ENCODE data around the gene ASB1. TPM values are rescaled to one million over a fixed set of nuclear protein-coding genes. Genes with fewer than 3 reads are reported as not detected.

Gene ASB1
- total RNA-seq, 1 experiment from 2014 or later = 46.0 TPM

DNA sequence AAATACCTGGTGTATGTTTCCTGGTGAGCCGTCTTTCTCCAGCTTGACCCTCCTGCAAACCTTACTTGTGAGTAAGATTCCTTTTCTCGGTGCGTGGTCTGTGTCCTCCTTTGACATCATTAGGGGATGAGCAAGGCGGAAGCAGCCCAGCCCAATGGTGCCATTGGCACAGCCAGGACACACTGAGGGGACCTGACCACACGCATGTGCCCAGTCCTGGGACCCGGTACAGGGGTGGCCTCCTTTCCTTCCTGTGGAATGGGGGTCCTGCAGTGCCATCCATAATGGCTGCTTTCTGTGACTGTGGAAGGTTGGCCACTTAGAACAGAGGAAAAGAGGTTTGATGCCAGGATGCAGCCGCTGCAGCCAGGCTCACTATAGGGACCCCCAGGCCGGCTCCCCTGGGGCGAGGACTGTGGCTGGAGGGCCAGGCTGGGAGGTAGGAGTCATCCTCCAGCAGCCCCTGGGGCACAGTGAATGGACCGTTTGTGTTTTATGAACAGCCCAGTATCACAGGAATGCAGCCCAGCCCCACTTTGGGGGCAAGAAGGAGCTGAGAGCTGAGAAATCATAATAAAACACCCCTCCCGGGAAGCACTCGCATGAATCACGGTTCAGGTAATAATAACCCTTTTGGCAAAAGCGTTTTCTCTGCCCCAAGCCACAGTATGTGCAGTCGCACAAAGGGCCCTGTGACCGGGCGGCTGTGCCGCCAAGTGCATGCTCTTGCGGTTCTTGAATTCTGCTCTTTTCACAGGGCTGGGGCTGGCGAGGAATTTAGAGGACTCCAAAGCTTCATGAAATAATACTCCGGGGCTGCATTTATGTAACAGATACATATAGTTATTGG lies 73.2 kb downstream of the ASB1 start:
- Histone ChIP-seq H2AFZ (ENCODE audit: low read length) (no peak overlapping the region), H4K8ac (replicated peaks; ENCODE audit: insufficient read length, low read depth, low read length) (no peak overlapping the region), H3K18ac (ENCODE audit: insufficient read length, low read depth, low read length) (no peak overlapping the region), H3K23me2 (ENCODE audit: insufficient read length, low read depth, low read length, poor library complexity, severe bottlenecking) (no peaks in the 10 kb centered on the region), H3K4ac (ENCODE audit: low read depth, low read length) (no peak overlapping the region), H3K27me3 (ENCODE audit: insufficient read depth, low read length) (no peaks in the 10 kb centered on the region), H3K4me1 (ENCODE audit: insufficient read depth, low read length) (no peaks in the 10 kb centered on the region), H3K4me2 (ENCODE audit: insufficient read depth, insufficient read length, low read length) (no peak overlapping the region), H2BK15ac (ENCODE audit: low read depth, low read length) (no peak overlapping the region), H2BK20ac (ENCODE audit: low read depth, low read length, poor library complexity, severe bottlenecking) (no peak overlapping the region), H2BK5ac (ENCODE audit: insufficient read length, low read length) (no peak overlapping the region), H3K9me3 (ENCODE audit: control insufficient read depth, low read depth, low read length) (no peaks in the 10 kb centered on the region), H3K79me1 (ENCODE audit: insufficient read depth, low read depth, low read length, poor library complexity, severe bottlenecking) (no peaks in the 10 kb centered on the region), H3K9ac (ENCODE audit: extremely low read depth, insufficient read length, low read length) (no peak overlapping the region), H3K79me2 (ENCODE audit: insufficient read depth, low read length) (no peaks in the 10 kb centered on the region), H4K20me1 (ENCODE audit: control insufficient read depth, insufficient read depth, insufficient read length) (no peaks in the 10 kb centered on the region), H2AK5ac (ENCODE audit: insufficient read length, low read length) (no peak overlapping the region), H2BK12ac (ENCODE audit: insufficient read length, low read depth, low read length) (no peak overlapping the region), H2BK120ac (ENCODE audit: low read depth, low read length, poor library complexity, severe bottlenecking) (no peak overlapping the region), H3K14ac (ENCODE audit: insufficient read depth, low read length) (no peak overlapping the region), H4K91ac (ENCODE audit: insufficient read length, low read depth, low read length) (no peak overlapping the region), H3K56ac (ENCODE audit: insufficient read length, low read depth, low read length) (no peak overlapping the region), H3K27ac (ENCODE audit: insufficient read length, low read depth, low read length) (no peak overlapping the region), H3T11ph (ENCODE audit: low read length) (no peak overlapping the region), H4K5ac (ENCODE audit: insufficient read length, low read depth, low read length) (no peak overlapping the region), H3K23ac (ENCODE audit: insufficient read length, low read depth, low read length) (no peak overlapping the region)
- WGBS (ENCODE audit: extremely low coverage, insufficient read length, low lambda C conversion rate) = no CpG with 5 or more reads among the region's 21 CpGs
- Mint-ChIP-seq H3K27ac (peak overlapping the region in 1 of 3 experiments; percentile 16; a peak in 1 of 7 replicates), H3K36me3 (ENCODE audit: insufficient read depth in 1 of 3, low read depth in 3 of 3) (no peaks in the 10 kb centered on the region), H3K27me3 (ENCODE audit: low read depth) (peaks cover 3% of the 10 kb centered on the region; the same call in 1 of the 2 replicates), H3K9me3 (no peaks in the 10 kb centered on the region; a peak in 1 of 5 replicates), H3K4me1 (peaks cover 6 to 10% of the 10 kb centered on the region in 2 experiments), H3K4me3 (no peak overlapping the region)
- TF ChIP-seq, protein P1, sequence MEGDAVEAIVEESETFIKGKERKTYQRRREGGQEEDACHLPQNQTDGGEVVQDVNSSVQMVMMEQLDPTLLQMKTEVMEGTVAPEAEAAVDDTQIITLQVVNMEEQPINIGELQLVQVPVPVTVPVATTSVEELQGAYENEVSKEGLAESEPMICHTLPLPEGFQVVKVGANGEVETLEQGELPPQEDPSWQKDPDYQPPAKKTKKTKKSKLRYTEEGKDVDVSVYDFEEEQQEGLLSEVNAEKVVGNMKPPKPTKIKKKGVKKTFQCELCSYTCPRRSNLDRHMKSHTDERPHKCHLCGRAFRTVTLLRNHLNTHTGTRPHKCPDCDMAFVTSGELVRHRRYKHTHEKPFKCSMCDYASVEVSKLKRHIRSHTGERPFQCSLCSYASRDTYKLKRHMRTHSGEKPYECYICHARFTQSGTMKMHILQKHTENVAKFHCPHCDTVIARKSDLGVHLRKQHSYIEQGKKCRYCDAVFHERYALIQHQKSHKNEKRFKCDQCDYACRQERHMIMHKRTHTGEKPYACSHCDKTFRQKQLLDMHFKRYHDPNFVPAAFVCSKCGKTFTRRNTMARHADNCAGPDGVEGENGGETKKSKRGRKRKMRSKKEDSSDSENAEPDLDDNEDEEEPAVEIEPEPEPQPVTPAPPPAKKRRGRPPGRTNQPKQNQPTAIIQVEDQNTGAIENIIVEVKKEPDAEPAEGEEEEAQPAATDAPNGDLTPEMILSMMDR (conservative IDR thresholded peaks at IDR 0.05) = no peak
- DNase-seq = peak; percentile 8
